ENCODE data around the gene LRRC23. TPM values are rescaled to one million over a fixed set of nuclear protein-coding genes. Genes with fewer than 3 reads are reported as not detected.

Gene LRRC23
- total RNA-seq, 1 donor from 2014 or later: 10.1 TPM

- Mint-ChIP-seq H3K4me3 (peak overlapping the region; percentile 79), H3K27me3 (peaks cover 64% of the 10 kb centered on the region), H3K27ac (no peak overlapping the region), H3K36me3 (peaks cover 7% of the 10 kb centered on the region), H3K4me1 (ENCODE audit: unreplicated experiment) (peaks cover 9% of the 10 kb centered on the region), H3K9me3 (no peaks in the 10 kb centered on the region)
- DNase-seq (ENCODE audit: extremely low spot score, unreplicated experiment): no peak
- TF ChIP-seq, protein P1, sequence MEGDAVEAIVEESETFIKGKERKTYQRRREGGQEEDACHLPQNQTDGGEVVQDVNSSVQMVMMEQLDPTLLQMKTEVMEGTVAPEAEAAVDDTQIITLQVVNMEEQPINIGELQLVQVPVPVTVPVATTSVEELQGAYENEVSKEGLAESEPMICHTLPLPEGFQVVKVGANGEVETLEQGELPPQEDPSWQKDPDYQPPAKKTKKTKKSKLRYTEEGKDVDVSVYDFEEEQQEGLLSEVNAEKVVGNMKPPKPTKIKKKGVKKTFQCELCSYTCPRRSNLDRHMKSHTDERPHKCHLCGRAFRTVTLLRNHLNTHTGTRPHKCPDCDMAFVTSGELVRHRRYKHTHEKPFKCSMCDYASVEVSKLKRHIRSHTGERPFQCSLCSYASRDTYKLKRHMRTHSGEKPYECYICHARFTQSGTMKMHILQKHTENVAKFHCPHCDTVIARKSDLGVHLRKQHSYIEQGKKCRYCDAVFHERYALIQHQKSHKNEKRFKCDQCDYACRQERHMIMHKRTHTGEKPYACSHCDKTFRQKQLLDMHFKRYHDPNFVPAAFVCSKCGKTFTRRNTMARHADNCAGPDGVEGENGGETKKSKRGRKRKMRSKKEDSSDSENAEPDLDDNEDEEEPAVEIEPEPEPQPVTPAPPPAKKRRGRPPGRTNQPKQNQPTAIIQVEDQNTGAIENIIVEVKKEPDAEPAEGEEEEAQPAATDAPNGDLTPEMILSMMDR (conservative IDR thresholded peaks at IDR 0.05): no peak
Measured at GRCh38 chr12:6912164-6912935, 7.7 kb downstream of the LRRC23 start.

DNA sequence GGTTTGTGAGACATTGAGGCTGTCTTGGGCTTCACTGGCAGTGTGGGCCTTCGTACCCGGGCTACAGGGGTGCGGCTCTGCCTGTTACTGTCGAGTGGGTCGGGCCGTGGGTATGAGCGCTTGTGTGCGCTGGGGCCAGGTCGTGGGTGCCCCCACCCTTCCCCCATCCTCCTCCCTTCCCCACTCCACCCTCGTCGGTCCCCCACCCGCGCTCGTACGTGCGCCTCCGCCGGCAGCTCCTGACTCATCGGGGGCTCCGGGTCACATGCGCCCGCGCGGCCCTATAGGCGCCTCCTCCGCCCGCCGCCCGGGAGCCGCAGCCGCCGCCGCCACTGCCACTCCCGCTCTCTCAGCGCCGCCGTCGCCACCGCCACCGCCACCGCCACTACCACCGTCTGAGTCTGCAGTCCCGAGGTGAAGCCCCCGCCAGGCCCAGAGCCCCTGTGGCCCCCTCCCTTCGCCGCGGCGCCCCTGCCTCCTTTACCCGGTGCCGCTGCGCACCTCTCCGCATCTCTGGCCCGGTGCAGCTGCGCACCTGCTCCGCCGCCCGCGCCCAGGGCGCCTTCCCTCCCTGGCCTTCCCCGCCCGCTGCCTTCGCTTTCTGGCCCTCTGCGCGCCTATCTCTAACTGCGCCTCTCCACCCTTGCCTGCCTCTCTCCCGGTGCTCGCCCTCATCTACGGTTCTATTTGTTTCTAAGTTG is 9.8 kb downstream of the LRRC23 start, which contains the start of gene ENO2:
TSS of gene ENO2 (plus strand) at position 335 of the 701 bp plus-strand sequence. CDS start 1,253 bp downstream, outside the sequence.
- Mint-ChIP-seq H3K36me3 (peaks cover 4% of the 10 kb centered on the region), H3K4me1 (ENCODE audit: unreplicated experiment) (peaks cover 9% of the 10 kb centered on the region), H3K4me3 (peak within 1 kb of the TSS; percentile 93), H3K27me3 (peaks cover 64% of the 10 kb centered on the region), H3K9me3 (no peaks in the 10 kb centered on the region), H3K27ac (peak within 1 kb of the TSS; percentile 81)
- DNase-seq (ENCODE audit: extremely low spot score, unreplicated experiment): no peak
- TF ChIP-seq, protein P1 (conservative IDR thresholded peaks at IDR 0.05): no peak

DNA sequence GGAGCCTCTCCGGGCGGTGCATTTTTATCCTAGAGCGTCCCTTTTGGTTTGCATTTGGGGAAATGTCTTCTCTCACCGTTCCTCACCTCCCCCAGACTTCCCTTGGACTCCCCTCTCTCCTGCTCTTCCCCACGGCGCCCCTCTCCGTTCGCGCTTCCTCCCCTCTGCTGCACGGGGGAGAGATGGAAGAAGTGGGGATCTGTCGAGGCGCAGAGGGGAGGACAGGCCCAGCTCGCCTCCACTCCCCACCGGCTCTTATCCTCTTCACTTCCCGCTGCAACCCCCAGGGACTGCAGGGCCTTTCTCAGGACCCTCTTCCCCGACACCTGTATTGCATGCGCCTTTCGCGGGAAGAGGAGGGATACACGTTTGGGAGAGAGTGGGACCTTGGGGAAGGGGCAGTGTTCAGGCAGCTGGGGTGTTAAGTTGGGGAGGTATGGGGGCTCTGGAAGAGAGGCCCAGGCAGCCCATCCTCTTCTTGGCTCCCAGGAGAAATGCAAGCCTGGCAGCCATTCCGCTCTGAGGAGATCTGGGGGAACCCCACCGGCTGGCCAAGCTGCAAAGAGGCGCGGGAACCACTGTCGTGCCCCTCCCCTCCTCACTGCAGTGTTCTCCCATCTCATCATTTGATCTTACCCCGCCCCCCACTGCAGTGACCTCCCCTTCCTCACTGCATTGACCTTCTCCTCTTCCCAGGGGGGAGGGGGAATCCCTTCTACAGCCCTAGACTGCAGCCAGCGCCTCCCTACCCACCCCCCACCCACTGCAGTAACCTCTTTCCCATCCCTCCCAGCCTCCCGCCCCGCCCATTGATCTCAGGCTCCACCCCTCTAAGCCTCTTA is 10.5 kb downstream of the LRRC23 start:
- H3K27ac Mint-ChIP-seq: peak overlapping the region; percentile 81
- no peaks in the 10 kb centered on the region for H3K9me3 Mint-ChIP-seq
- no peak for DNase-seq (ENCODE audit: extremely low spot score, unreplicated experiment)
- TF ChIP-seq, protein P1 (conservative IDR thresholded peaks at IDR 0.05): no peak
- peaks cover 9% of the 10 kb centered on the region for H3K4me1 Mint-ChIP-seq (ENCODE audit: unreplicated experiment)
- peak overlapping the region; percentile 93 for H3K4me3 Mint-ChIP-seq
- peaks cover 58% of the 10 kb centered on the region for H3K27me3 Mint-ChIP-seq
- peaks cover 7% of the 10 kb centered on the region for H3K36me3 Mint-ChIP-seq

GRCh38 chr12:6915789-6916285 is 11.2 kb downstream of the LRRC23 start:
- TF ChIP-seq, protein P1 (conservative IDR thresholded peaks at IDR 0.05): no peak
- H3K27me3 Mint-ChIP-seq: peaks cover 56% of the 10 kb centered on the region
- no peaks in the 10 kb centered on the region for H3K9me3 Mint-ChIP-seq
- peak overlapping the region; percentile 93 for H3K4me3 Mint-ChIP-seq
- peaks cover 9% of the 10 kb centered on the region for H3K4me1 Mint-ChIP-seq (ENCODE audit: unreplicated experiment)
- DNase-seq (ENCODE audit: extremely low spot score, unreplicated experiment): no peak
- H3K27ac Mint-ChIP-seq: no peak overlapping the region
- peaks cover 7% of the 10 kb centered on the region for H3K36me3 Mint-ChIP-seq
